A549 (cell line): ENCODE data around the gene PSMB7. TPM values are rescaled to one million over a fixed set of nuclear protein-coding genes. Genes with fewer than 3 reads are reported as not detected.
A peak's percentile ranks its signal among the peaks of the same experiment; 100 is the strongest.

Source experiments
- ATAC-seq, 2 experiments: fragments of 200-7000 bp in 1 of 2; fragments of >200 bp in 1 of 2; cut with Nextera tagmentation in 1 of 2; cut with Tn5 transposase in 1 of 2; 3 replicates each; pipeline versions ENCODE4 v1.8.0 to v1.9.1; 2018 to 2020; ENCODE audit warnings: mild to moderate bottlenecking in 1 of 2, moderate library complexity in 1 of 2
- CTCF ChIA-PET: fragments of 300-600 bp; sonication (Branson Sonifier 250); formaldehyde crosslinking; extraction: SDS; loops from one replicate; lab custom pipeline; 2021; ENCODE audit warnings: antibody characterized with exemption, inconsistent platforms; lab: Yijun Ruan, JAX
- POLR2A ChIA-PET: fragments of 350-600 bp; formaldehyde crosslinking; extraction: SDS; loops from one replicate; lab custom pipeline; 2021; ENCODE audit warnings: antibody characterized with exemption, inconsistent platforms; lab: Yijun Ruan, JAX
- DNase-seq, 2 experiments: peaks; one replicate each; pipeline versions ENCODE4 v3.0.0 to v3.0.0-alpha.2; 2011 to 2016; ENCODE audit warnings: low read depth in 1 of 2, low spot score in 1 of 2
- FAIRE-seq: peaks from 2 replicates; lab custom pipeline; 2011; peaks lifted over from hg19 to GRCh38; lab: Jason Lieb, UNC
- H3K27ac ChIP-seq, 2 experiments: fragments of >200 bp; sonication (Bioruptor Twin); formaldehyde crosslinking; 3 replicates each; pipeline ENCODE4 v1.5.1; 2016 to 2017
- H3K4me1 ChIP-seq: fragments of >200 bp; sonication (Bioruptor Twin); formaldehyde crosslinking; 3 replicates; pipeline ENCODE4 v1.6.1; 2016
- H3K4me2 ChIP-seq: fragments of >200 bp; sonication (Bioruptor Twin); formaldehyde crosslinking; 3 replicates; pipeline ENCODE4 v1.6.1; 2016
- H3K4me3 ChIP-seq: fragments of >200 bp; sonication (Bioruptor Twin); formaldehyde crosslinking; 3 replicates; pipeline ENCODE4 v1.5.1; 2016
- H3K9me3 ChIP-seq: fragments of >200 bp; sonication (Bioruptor Twin); formaldehyde crosslinking; 3 replicates; pipeline ENCODE4 v1.6.1; 2016
- BHLHE40 ChIP-seq: IDR thresholded peaks from 2 replicates; pipeline ENCODE4 v1.6.1; 2012; ENCODE audit warnings: low read depth, low read length, inconsistent platforms
- CBX8 ChIP-seq: fragments of 200-600 bp; sonication (generic); IDR thresholded peaks from 2 replicates; pipeline ENCODE4 v1.6.1; 2016
- CEBPB ChIP-seq, 2 experiments: fragments of >200 bp in 1 of 2; sonication (Bioruptor Twin) in 1 of 2; formaldehyde crosslinking in 1 of 2; IDR thresholded peaks; 2 replicates each; pipeline ENCODE4 v1.6.1; 2012 to 2016
- CHD4 ChIP-seq: fragments of 200-600 bp; sonication (generic); IDR thresholded peaks from 2 replicates; pipeline ENCODE4 v1.6.1; 2016; ENCODE audit warnings: antibody characterized with exemption, mild to moderate bottlenecking, borderline replicate concordance
- EHF ChIP-seq: fragments of 250-450 bp; sonication (Bioruptor Pico); IDR thresholded peaks from 2 replicates; pipeline ENCODE4 v1.5.0; 2020; ENCODE audit warnings: mild to moderate bottlenecking
- ELK1 ChIP-seq: fragments of 150-350 bp; IDR thresholded peaks from 2 replicates; pipeline ENCODE4 v1.6.1; 2014; ENCODE audit warnings: low read depth, mild to moderate bottlenecking, low read length
- ESRRA ChIP-seq: fragments of 150-350 bp; IDR thresholded peaks from 2 replicates; pipeline ENCODE4 v1.6.1; 2014; ENCODE audit warnings: mild to moderate bottlenecking, low read length, borderline replicate concordance
- FOSB ChIP-seq: fragments of 250-450 bp; sonication (Bioruptor Pico); IDR thresholded peaks from 2 replicates; pipeline ENCODE4 v1.5.0; 2020; ENCODE audit warnings: mild to moderate bottlenecking, moderate library complexity
- GATA3 ChIP-seq: IDR thresholded peaks from 2 replicates; pipeline ENCODE4 v1.6.1; 2012; ENCODE audit warnings: borderline replicate concordance
- HMGXB4 ChIP-seq: fragments of 250-450 bp; sonication (Bioruptor Pico); IDR thresholded peaks from 2 replicates; pipeline ENCODE4 v1.5.0; 2021; ENCODE audit warnings: mild to moderate bottlenecking, moderate library complexity, borderline replicate concordance
- HOXA7 ChIP-seq: fragments of 250-450 bp; sonication (Bioruptor Pico); IDR thresholded peaks from 2 replicates; pipeline ENCODE4 v1.5.0; 2020; ENCODE audit warnings: mild to moderate bottlenecking, moderate library complexity
- HOXB5 ChIP-seq: fragments of 250-450 bp; sonication (Bioruptor Pico); IDR thresholded peaks from 2 replicates; pipeline ENCODE4 v1.5.0; 2020; ENCODE audit warnings: mild to moderate bottlenecking, moderate library complexity
- KDM5A ChIP-seq: fragments of 200-600 bp; sonication (generic); IDR thresholded peaks from 2 replicates; pipeline ENCODE4 v1.6.1; 2016; ENCODE audit warnings: antibody characterized with exemption, mild to moderate bottlenecking
- MAX ChIP-seq: IDR thresholded peaks from 2 replicates; pipeline ENCODE4 v1.6.1; 2012
- MAZ ChIP-seq: fragments of 150-350 bp; IDR thresholded peaks from 2 replicates; pipeline ENCODE4 v1.6.1; 2014; ENCODE audit warnings: antibody characterized with exemption, low read depth, low read length, borderline replicate concordance
- MYC ChIP-seq: IDR thresholded peaks from 2 replicates; pipeline ENCODE4 v1.6.1; 2012; ENCODE audit warnings: mild to moderate bottlenecking, inconsistent platforms, low read length, improper control_type of control experiment, borderline replicate concordance
- NFE2L2 ChIP-seq: fragments of 150-350 bp; conservative IDR thresholded peaks from 2 replicates; pipeline ENCODE4 v1.6.1; 2014; ENCODE audit warnings: low read length
- NPAS2 ChIP-seq: fragments of 250-450 bp; sonication (Bioruptor Pico); IDR thresholded peaks from 2 replicates; pipeline ENCODE4 v1.8.0; 2022; ENCODE audit warnings: mild to moderate bottlenecking, moderate library complexity, borderline replicate concordance
- NR3C1 ChIP-seq: fragments of >200 bp; sonication (Bioruptor Twin); formaldehyde crosslinking; IDR thresholded peaks from 3 replicates; pipeline ENCODE4 v1.6.1; 2017
- PHF8 ChIP-seq: fragments of 200-600 bp; sonication (generic); IDR thresholded peaks from 2 replicates; pipeline ENCODE4 v1.6.1; 2016; ENCODE audit warnings: low read depth, mild to moderate bottlenecking, antibody characterized with exemption, moderate library complexity, borderline replicate concordance
- RAD21 ChIP-seq, 2 experiments: fragments of >200 bp in 1 of 2; sonication (Bioruptor Twin) in 1 of 2; formaldehyde crosslinking in 1 of 2; IDR thresholded peaks in 1 of 2; conservative IDR thresholded peaks in 1 of 2; 2 replicates in 1 of 2; 3 replicates in 1 of 2; pipeline ENCODE4 v1.6.1; 2012 to 2018; ENCODE audit warnings: inconsistent platforms in 1 of 2
- RARB ChIP-seq: fragments of 250-450 bp; sonication (Bioruptor Pico); IDR thresholded peaks from 2 replicates; pipeline ENCODE4 v1.8.0; 2021; ENCODE audit warnings: mild to moderate bottlenecking, moderate library complexity
- RCOR1 ChIP-seq: fragments of 150-350 bp; IDR thresholded peaks from 2 replicates; pipeline ENCODE4 v1.6.1; 2014; ENCODE audit warnings: antibody characterized with exemption, low read length, low read depth
- SREBF2 ChIP-seq: fragments of 450-650 bp; IDR thresholded peaks from 2 replicates; pipeline ENCODE4 v1.6.1; 2014; ENCODE audit warnings: mild to moderate bottlenecking, moderate library complexity
- TP53 ChIP-seq: fragments of 250-450 bp; sonication (Bioruptor Pico); IDR thresholded peaks from 2 replicates; pipeline ENCODE4 v1.5.0; 2021; ENCODE audit warnings: mild to moderate bottlenecking, moderate library complexity
- USF2 ChIP-seq: fragments of 450-650 bp; IDR thresholded peaks from 2 replicates; pipeline ENCODE4 v1.6.1; 2014; ENCODE audit warnings: antibody characterized with exemption
- ZNF302 ChIP-seq: fragments of 250-450 bp; sonication (Bioruptor Pico); IDR thresholded peaks from 2 replicates; pipeline ENCODE4 v1.9.0; 2021; ENCODE audit warnings: inconsistent platforms, mild to moderate bottlenecking, moderate library complexity
- ZSCAN20 ChIP-seq: fragments of 250-450 bp; sonication (Bioruptor Pico); IDR thresholded peaks from 2 replicates; pipeline ENCODE4 v1.8.0; 2022; ENCODE audit warnings: mild to moderate bottlenecking, moderate library complexity
- WGBS: methylation state at CpG from one replicate; pipeline ENCODE4 v1.1.6; 2017; ENCODE audit errors: missing lambda C conversion rate; 5-methylcytosine and 5-hydroxymethylcytosine counted together
- polyA plus RNA-seq, 4 experiments: library from polyadenylated mRNA; depleted of rRNA in 3 of 4; stranded (reverse); fragments of >200 nt; fragmentation: RNase III in 1 of 4; extraction: RNeasy Plus Mini Kit Qiagen cat#74134 plus additional on column Dnase treatment in 1 of 4; gene quantifications; 2 replicates in 3 of 4; 3 replicates in 1 of 4; pipeline ENCODE4 v1.2.3, GENCODE V29; 2011 to 2017

PSMB7 gene
- polyA plus RNA-seq, 2 of the 4 experiments (the other 2 are of a cell fraction): 332 to 418 TPM

GRCh38 chr9:124306098-124306735, 109.0 kb downstream of the PSMB7 start (continued):
- TF ChIP-seq NFE2L2 (no peak), MAX (peak; percentile 37; the same call in 1 of the 2 replicates), KDM5A (no peak), RAD21 (conservative IDR thresholded peaks at IDR 0.05 in 1 of 2, IDR thresholded peaks at IDR 0.05 in 1 of 2) (no peak), CHD4 (no peak), MAZ (no peak), NPAS2 (CRISPR knock-in tag) (no peak), TP53 (CRISPR knock-in tag) (no peak), GATA3 (no peak; the same call in 1 of the 2 replicates)

- Histone ChIP-seq H3K4me2 (no peak overlapping the region), H3K27ac (peak overlapping the region in 1 of 2 experiments; percentile 5; a peak in 2 of 6 replicates), H3K4me3 (no peak overlapping the region), H3K4me1 (peaks cover 52% of the 10 kb centered on the region), H3K9me3 (no peaks in the 10 kb centered on the region)
- DNase-seq (no peak), ATAC-seq (no peak), FAIRE-seq (no peak)
- TF ChIP-seq CHD4 (no peak), MYC (no peak), BHLHE40 (no peak), SREBF2 (no peak)
- ChIA-PET CTCF (interaction anchor here (1.1 to 3.1 kb wide), 6 partner anchors 12 to 178 kb away, joined by 3 to 16 read pairs (median 4); no protein-coding TSS in a partner anchor), POLR2A (no interaction called here)
- whole genome bisulfite sequencing: 91% methylated on average over 8 of the region's 8 CpGs
Observed at GRCh38 chr9:124304285-124304684, 111.0 kb downstream of the PSMB7 start.

- Histone ChIP-seq H3K9me3 (no peaks in the 10 kb centered on the region), H3K4me1 (peaks cover 52% of the 10 kb centered on the region), H3K4me3 (no peak overlapping the region), H3K27ac (peak overlapping the region in 1 of 2 experiments; percentile 89; a peak in 3 of 6 replicates), H3K4me2 (no peak overlapping the region)
- DNase-seq: no peak
- no peak for ATAC-seq
- WGBS: 93% methylated on average over 14 of the region's 14 CpGs
- no peak for FAIRE-seq
- TF ChIP-seq EHF (CRISPR knock-in tag) (no peak), RCOR1 (no peak), ESRRA (no peak), RARB (CRISPR knock-in tag) (no peak), NFE2L2 (no peak), PHF8 (no peak), HMGXB4 (no peak), NR3C1 (no peak), MAX (no peak), CBX8 (no peak), KDM5A (no peak), HOXA7 (CRISPR knock-in tag) (no peak), ZSCAN20 (no peak), FOSB (CRISPR knock-in tag) (no peak), CEBPB (IDR thresholded peaks at IDR 0.05) (no peak), USF2 (no peak), ELK1 (no peak), SREBF2 (no peak), ZNF302 (no peak), HOXB5 (no peak)
- CTCF ChIA-PET: interaction anchor here (1.1 to 2.3 kb wide), 6 partner anchors 11 to 177 kb away, joined by 3 to 12 read pairs (median 6); no protein-coding TSS in a partner anchor
- POLR2A ChIA-PET: no interaction called here
Observed at GRCh38 chr9:124303762-124304161, 111.5 kb downstream of the PSMB7 start.
